NCI-H2171 (cell line): Measurements from ENCODE around the gene MAS1L.

Source experiments
- DNase-seq: peaks from one replicate; lab custom pipeline; 2025; lab: John Stamatoyannopoulos, UW

Gene MAS1L, protein sequence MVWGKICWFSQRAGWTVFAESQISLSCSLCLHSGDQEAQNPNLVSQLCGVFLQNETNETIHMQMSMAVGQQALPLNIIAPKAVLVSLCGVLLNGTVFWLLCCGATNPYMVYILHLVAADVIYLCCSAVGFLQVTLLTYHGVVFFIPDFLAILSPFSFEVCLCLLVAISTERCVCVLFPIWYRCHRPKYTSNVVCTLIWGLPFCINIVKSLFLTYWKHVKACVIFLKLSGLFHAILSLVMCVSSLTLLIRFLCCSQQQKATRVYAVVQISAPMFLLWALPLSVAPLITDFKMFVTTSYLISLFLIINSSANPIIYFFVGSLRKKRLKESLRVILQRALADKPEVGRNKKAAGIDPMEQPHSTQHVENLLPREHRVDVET

DNA sequence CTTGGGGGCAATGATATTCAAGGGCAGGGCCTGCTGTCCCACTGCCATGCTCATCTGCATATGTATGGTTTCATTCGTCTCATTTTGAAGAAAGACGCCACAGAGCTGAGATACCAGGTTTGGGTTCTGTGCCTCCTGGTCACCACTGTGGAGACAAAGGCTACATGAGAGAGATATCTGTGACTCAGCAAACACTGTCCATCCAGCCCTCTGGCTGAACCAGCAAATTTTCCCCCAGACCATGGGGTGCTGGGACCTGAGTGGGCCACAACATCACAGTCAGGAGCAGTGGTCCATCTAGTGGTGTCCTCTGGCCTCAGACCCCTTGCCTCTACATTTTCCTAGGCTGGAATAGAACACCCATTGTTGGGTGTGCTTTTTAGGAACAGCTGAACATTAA lies at the start of gene MAS1L:
Gene MAS1L (minus strand): TSS at position 297 of the 400 bp plus-strand sequence. CDS start 54 bp downstream, at position 243.
- no peak for DNase-seq

DNA sequence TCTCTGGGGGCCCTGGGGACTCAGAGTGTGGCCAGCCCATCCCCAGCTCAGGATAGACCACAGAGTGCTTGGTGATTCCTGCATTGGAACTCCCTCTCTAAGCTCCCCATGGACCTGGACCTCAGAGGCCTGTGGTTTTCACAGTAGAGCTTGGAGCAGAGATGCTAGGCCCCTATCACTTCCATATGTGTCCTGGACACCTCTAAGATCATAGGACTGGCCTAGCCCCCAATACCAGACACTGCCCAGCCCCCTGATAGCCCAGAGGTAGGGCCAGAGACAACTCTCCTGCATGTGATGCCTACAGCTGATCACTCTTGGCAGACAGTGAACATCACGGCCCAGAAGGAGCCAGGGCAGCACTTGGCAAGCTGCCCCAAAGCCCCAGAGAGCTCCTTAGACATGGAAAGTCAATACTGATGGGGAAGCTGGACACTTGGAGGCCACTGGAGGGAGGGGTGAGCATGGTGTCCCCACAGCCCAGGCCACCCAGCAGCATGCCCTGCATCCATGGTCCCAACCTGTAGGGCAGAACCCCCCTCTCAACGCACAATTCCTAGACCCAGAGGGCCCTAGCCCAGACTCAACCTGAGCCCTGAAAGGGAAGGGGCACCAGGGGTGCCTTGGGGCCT lies 44.7 kb upstream of the MAS1L start:
- DNase-seq = no peak

DNA sequence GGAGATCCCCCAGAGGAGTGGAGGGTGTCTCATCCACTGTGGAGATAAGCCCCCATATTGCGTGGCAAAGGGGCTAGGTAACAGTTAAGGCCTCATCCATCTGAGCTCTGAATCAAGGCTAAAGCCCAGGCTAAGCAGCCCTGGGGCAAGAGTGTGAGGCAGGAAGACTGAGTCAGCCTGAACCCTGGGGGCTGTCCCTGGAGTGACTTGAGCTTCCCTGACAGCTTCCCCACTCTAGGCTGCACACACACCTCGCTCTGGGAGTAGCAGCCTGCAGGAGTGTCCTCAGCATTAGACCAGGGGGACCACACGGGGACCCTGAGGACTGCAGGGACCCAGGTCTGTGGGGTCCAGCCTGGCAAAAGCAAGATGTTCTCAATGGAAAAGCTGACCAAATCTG lies 43.9 kb upstream of the MAS1L start:
- DNase-seq = no peak

DNA sequence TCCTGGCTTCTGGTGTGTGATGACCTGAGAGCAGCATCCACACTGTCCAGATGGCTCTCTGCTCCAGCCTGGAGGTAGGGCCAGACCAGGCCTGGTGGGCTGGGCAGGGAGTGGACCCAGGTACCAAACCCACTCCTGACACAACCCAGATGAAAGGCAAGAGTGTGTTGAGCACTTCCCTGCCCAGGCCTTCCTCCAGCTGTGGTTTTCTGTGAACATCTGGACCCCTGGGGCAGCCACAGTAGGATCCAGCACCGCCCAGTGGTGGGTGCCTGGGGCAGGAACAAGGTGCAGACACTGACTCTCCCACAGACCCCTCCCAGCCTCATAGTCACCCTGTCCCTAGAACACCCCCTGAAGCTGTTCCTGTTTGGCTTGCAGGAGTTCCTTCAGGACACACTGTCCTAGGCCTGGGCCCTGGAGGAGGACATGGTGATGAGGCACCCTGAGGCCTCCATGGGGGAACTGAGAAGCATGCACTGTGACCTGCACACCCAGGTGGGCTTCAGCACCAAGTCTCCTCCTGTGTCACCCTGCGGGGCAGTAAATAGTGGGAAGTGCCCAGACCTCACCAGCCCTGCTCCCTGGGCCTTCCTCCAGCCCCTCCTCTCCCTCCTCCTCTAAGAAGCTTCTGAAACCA lies 43.0 kb upstream of the MAS1L start:
- no peak for DNase-seq

DNA sequence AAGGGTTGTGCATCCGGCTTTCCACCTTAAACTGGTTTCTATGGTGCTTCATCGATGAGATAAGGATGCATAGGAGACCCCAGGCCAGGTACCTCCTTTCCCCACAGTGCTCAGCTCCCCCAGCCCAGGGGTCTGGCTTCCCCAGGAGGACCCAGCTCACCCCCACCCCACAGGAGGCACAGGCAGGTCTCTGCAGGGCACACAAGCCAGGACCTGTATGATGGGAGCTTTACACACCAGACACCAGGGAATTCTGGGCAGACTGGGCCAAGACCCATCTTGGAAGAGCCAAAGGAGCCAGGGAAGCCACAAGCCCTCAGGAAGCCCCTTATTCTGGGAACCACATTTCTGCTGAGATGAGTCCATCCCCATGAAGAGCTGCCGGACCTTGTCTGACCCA lies 42.2 kb upstream of the MAS1L start:
- no peak for DNase-seq

DNA sequence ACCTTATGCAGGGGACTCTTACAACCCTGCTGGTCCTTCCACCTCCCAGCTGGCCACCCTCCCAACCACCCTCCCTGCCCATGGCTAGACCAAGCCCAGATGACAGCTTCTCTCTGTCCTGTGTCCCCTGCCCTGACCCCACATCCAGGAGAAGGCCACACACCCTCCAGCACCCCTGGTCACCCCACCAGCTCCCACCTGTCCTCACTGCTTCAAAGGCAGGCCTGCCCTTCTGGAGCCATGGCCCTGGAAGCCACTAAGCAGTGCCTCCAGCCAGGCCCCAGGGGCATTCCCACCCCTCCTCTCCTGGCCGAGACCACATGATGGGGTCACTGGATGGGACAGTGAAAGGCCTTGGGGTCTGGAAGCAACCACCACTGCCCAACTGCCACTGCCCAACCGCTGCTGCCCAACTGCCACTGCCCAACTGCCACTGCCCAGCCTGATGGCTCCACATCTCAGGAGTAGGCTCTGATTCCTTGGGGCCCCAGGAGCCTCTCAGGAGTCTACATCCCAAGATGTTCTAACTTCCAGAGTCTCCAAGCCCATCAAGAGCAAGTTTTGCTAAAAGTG lies 41.3 kb upstream of the MAS1L start:
- no peak for DNase-seq

DNA sequence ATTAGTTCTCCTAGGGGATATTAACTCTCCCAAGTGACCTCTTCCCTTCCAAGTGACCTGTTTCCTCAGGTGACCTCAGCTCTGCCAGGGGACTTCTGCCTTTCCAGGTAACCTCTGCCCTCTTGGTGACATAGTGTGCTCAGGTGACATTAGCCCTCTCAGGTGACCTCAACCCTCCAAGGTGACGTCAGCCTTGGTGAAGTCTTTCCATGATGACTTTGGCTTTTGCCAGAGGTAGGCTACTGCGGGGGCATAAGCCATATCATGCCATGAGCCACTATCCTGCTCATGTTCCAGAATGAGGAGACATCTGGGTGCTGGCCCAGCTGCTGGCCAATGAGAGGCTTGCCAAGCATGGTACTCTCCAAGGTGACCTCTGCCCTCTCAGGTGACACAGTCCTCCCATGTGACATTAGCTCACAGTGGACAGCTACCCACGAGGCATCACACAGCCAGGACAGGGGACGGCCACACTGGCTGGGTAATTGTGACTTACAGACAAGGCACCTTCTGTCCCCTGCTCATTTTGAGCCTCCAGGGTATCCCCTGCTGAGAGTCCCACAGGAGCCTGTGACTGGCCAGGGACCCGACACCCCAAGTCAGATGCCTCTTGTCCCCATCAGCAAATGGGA lies 40.7 kb upstream of the MAS1L start:
- DNase-seq = no peak

DNA sequence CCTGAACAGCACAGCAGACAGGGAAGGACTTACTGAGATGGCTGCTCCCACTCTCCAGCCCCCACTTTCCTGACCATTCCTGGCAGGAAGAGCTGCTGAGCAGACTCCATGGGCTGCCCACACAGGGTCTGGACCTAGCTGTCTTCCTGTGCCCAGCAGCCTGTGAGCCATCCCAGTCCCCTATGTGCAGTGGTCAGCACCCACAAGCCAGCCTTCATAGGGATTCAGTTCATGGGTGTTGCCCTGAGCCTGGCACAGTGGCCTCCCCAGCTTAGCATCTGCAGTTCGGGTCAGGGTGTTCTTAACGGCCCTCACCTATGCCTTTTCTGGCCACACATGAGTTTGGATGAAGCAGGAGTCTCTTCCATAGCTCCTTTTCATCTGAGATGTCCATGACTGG lies 39.8 kb upstream of the MAS1L start:
- no peak for DNase-seq

DNA sequence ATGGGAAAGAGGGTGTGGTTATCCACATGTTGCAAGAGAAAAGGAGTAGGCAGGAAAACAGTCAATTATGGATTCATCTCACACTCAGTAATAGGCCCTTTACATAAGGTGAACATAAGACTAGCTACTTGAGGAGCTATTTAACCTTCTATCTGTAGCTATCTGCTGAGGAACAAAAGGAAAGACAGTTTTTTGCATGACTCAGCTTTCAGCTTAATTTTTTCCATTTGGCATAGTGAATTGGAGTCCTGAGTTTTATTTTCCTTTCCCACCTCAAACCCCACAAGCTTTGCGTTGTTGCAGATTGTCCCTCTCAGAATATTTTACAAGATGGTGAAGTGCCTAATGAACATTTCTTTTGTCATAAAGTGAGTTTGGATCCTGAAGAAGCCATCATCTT lies 39.4 kb upstream of the MAS1L start:
- no peak for DNase-seq

DNA sequence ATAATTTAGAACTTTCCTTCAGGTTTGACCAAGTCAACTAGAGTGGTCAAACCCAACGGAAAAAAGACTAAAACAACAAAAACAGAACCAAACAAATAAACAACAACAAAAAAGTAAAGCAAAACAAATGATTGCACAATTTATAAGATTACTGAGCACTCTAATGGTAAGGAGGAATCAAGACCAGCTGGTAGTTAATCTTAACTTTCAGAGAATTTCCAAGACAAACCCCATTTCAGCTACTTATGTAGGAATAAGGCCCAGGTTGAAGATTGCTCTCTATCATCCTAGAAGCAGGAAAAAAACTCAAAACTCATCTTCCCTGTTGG lies 37.5 kb upstream of the MAS1L start:
- DNase-seq = no peak

DNA sequence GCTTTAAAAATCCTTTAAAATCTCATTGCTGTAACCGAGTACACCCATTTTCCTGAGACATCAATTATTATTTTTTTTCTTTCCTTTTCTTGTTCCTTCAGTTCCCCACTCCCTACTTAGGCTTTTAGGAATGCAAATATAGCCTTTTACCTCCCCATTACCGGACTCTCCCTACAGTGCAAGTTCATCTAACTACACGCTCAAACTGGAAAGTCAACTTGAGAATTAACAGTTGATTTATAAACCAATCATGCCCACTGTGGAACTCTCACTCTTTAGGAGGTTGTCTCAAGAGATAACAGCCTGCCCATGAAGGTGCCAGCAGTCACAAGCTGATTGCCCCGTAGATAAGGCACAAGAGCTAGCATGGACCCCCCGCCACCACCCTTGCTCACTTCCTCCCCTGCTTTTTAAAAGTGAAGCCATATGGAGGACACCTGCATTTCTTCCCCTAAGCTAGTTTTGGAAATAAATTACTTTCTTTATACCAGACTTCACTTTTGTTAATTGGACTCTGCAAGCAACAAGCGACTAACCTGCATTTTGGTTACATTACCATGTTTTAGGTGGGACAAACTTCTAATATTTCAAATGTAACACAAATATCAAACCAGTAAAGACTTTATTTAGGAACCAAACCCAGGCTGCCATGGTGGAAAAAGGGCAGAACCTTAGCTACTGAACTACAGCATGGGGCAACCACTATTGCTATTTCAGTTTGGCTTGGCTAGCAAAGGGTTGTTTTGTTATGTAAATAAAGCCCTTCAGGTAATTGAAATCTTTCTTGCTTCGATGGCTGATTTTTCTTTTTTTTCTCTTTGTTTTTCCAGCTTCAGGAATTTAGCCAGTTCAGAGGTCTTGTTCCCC lies 36.9 kb upstream of the MAS1L start:
- DNase-seq = no peak

DNA sequence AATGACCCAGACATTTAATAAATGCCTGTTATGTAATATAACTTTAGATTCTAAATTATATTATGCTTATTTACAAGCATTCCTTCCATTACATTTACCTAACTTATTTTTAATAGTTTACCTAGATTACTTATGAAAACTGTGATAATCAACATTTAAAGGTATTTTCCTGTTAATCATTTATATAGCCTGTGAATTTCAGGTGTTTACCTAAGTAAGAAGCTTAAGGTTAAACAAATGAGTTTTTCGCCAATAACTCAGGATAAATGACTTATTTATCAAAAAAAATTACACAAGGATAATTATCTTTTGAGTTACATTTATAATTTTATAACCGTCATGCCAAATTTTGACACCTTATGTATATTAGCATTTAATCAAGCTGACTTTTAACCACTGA lies 36.3 kb upstream of the MAS1L start:
- no peak for DNase-seq

DNA sequence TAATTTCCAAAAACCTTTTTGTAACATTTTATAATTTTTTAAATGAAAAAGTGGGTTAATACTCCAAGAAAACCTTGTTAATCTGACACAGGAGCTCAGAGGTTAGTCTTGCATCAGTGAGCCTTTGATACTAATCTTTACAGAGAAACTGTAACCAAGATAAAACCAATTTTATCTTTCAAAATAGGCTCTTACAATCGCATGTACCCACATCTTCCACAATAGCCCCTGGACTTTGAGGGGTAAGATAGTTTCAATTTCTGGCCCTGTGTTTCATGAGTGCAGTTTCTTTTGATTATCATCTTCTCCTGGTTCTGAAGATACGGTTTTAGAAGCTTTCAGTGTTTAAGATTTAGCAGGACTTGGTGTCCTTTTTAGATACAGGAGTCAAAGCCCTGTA lies 34.5 kb upstream of the MAS1L start:
- DNase-seq = no peak

DNA sequence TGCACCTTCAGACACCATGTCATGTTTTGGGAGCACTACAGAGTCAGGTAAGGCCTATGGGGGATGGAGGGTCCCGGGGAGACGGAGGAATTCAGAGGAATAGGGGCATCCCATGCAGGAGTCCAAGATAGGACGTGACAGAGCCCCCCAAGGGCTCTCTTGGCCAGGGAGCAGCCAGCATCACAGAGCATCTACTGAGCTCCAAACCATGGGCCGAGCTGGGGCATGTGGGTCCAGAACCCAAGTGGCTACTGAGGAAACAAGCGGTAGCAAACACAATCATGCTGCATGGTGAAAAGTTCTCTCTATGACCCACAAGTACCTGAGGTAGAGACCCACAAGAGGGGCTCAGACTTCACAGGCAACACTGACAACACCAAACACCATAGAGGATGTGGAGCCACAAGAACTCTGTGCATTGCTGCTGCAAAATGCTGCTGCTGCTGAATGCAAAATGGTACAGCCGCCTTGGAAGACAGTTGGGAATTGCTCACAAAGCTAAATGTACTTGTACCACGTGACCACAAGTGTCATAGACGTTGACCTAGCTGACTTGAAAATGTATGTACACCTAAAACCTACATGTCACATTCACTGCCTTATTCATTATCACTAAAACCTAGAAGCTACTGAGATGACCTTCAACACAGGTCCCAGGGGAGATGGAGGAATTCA lies 33.4 kb upstream of the MAS1L start:
- no peak for DNase-seq

DNA sequence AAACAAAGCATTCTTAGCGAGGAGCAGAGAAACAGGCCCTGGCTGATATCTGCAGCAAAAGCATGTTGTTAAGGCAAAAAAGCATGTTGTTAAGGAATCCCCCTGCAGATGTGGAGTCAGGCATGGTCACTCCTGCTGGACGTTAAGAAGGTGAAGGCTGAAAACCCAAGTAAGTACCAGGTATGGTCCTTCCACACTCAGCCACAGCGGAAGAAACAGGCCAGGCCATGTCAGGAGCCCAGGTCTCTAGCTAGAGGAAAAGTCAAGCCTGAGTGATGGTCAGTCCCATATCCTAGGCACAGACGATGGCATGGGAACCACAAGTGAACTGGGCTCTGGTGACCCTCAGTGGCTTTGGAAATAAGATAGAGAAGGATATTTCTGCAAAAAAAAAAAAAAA lies 32.5 kb upstream of the MAS1L start:
- no peak for DNase-seq

DNA sequence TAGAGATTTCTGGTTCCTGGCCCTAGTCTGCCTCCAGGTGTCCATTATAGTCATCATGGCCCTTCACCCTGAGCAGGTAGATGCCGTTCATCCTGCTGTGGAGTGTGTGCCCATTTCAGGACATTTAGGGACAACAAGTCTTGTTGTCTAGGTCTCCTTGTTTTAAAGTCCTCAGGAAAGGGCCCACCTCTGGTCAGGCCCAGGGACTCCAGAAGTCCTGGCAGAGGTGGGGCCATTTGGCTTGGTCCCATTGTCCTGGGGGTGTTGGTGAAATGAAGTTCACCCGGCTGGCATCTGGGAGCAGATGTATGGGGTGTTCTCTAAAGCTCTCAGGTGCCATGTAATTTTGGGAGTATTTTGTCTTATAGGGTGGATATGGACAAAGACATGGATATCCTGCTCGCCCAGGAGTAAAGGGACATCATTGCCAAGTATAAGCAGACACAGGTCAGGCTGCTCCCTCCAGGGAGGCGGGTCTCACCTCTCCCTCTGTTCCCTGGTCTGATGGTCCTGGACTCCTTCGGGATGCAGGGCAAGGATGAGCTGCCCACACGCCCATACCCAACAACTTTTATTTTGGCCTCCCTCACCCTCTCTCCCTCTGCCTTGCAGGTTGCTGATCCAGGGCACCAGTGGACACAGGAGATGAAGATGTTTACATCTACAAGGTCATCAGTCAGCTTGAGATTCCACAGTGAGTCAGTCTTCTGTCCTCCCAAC lies 31.7 kb upstream of the MAS1L start:
- no peak for DNase-seq

DNA sequence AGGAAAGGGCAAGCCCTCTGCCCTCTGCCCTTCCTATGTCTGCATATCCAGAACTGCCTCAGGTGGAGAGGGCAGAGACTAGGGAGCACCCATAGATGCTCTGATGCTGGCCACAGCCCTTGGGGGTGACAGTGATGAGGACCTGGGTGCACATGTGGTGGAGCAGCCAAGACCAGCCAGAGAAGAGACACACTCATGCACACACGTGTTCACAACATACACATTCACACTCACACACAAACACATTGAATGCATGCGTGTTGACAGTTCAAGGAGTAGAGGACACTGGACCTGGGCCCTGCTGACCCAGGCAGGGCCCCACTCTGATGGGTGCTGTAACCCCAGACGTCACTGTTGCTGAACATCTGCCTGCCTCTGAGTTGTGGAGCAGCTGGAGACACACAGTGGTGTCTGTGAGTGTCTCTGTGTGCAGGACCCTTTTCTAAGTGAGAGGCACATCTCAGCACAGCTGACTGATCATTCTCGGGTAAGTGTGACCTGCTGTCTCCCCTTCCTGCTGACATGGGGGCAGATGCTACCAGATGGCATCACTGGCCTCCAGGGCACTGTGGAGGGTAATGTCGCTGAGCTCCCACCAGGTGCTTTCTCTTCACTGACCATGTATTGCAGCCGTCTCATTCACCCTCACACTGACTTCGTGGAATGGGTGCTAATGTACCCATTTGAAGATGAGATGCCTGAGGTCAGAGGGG lies 30.1 kb upstream of the MAS1L start:
- DNase-seq = no peak

DNA sequence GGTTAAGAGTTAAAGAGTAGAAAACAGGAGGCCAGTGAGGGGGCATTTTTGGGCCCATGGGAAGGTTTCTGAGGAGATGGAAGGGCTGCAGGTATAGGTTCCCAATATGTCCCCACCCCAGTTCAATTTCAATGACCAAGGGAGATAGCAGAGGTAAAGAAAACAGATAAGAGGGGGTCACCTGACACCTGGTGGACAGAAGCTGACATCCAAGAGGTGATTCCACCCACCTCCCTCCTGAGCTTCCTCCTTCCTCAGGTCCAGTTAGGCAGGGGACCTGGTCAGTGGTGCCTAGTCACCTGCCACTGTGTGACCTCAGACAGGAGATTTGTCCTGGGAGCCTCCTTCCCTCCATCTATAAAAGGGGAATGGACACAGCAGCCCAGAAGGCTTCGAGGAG lies 29.5 kb upstream of the MAS1L start:
- no peak for DNase-seq

DNA sequence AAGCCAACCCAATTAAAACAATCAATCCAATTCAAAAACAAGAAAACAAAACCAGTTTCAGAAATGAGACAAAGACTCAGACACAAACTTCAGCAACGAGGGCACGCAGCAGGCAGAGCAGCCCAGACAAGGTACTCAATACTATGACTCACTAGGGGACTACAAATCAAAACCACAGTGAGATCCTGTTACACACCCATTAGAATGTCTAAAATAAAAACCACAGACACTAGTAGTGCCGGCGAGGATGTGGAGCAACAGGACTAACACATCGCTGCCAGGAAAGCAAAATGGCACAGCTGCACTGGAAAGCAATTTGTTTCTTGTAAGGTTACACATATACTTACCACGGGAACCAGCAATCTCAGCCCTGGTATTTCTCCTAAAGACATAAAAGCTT lies 28.4 kb upstream of the MAS1L start:
- DNase-seq = no peak
